Activated naive CD4-positive, alpha-beta T cell treated with anti-CD3 and anti-CD28 coated beads, Interleukin-2, amount 50 U/mL, for 16 hours (primary cell): ENCODE results near the gene RB1.
"Not testable (repeated sequence)": the region's sequence is repeated elsewhere in the genome, so short reads cannot be mapped to it uniquely, and the experiment has no call there.

ENCODE experiments used
- DNase-seq: peaks from one replicate; pipeline ENCODE4 v3.0.0-alpha.2; 2020

The RB1 gene

GRCh38 chr13:48299591-48299990 is 4.0 kb upstream of the RB1 start:
- DNase-seq: no peak

GRCh38 chr13:48302871-48303358 is 636 bp upstream of the RB1 start:
- no peak for DNase-seq

- peak; percentile 16 for DNase-seq
Measured at GRCh38 chr13:48304143-48304876, 759 bp downstream of the RB1 start.

- no peak for DNase-seq
Measured at GRCh38 chr13:48311223-48311622, 7.7 kb downstream of the RB1 start.

GRCh38 chr13:48315969-48316650 is 12.6 kb downstream of the RB1 start:
- DNase-seq: no peak

- DNase-seq: no peak
Measured at GRCh38 chr13:48316826-48317510, 13.4 kb downstream of the RB1 start.

- no peak for DNase-seq
Measured at GRCh38 chr13:48317511-48318376, 14.2 kb downstream of the RB1 start.

- DNase-seq: no peak
Measured at GRCh38 chr13:48318377-48318811, 14.8 kb downstream of the RB1 start.

- DNase-seq: peak; percentile 25
Measured at GRCh38 chr13:48318821-48319511, 15.4 kb downstream of the RB1 start.

GRCh38 chr13:48319531-48320398 is 16.2 kb downstream of the RB1 start:
- peak; percentile 28 for DNase-seq

- no peak for DNase-seq
Measured at GRCh38 chr13:48320399-48320790, 16.8 kb downstream of the RB1 start.

GRCh38 chr13:48320891-48321510 is 17.4 kb downstream of the RB1 start:
- no peak for DNase-seq

- no peak for DNase-seq
Measured at GRCh38 chr13:48322294-48322693, 18.7 kb downstream of the RB1 start.

GRCh38 chr13:48333976-48334375 is 30.4 kb downstream of the RB1 start:
- DNase-seq: no peak

- no peak for DNase-seq
Measured at GRCh38 chr13:48334534-48335127, 31.1 kb downstream of the RB1 start.

- DNase-seq: not testable (repeated sequence)
Measured at GRCh38 chr13:48339198-48339597, 35.6 kb downstream of the RB1 start.

- DNase-seq: no peak
Measured at GRCh38 chr13:48344264-48344663, 40.7 kb downstream of the RB1 start.

GRCh38 chr13:48346583-48346982 is 43.0 kb downstream of the RB1 start:
- DNase-seq: no peak

- no peak for DNase-seq
Measured at GRCh38 chr13:48349525-48349924, 46.0 kb downstream of the RB1 start.

GRCh38 chr13:48353590-48353989 is 50.0 kb downstream of the RB1 start:
- DNase-seq: no peak
